8988T (cell line): ENCODE data around the gene CSF2.

Source experiments
- DNase-seq: peaks from one replicate; pipeline ENCODE4 v3.0.0; 2011

The CSF2 gene

DNA sequence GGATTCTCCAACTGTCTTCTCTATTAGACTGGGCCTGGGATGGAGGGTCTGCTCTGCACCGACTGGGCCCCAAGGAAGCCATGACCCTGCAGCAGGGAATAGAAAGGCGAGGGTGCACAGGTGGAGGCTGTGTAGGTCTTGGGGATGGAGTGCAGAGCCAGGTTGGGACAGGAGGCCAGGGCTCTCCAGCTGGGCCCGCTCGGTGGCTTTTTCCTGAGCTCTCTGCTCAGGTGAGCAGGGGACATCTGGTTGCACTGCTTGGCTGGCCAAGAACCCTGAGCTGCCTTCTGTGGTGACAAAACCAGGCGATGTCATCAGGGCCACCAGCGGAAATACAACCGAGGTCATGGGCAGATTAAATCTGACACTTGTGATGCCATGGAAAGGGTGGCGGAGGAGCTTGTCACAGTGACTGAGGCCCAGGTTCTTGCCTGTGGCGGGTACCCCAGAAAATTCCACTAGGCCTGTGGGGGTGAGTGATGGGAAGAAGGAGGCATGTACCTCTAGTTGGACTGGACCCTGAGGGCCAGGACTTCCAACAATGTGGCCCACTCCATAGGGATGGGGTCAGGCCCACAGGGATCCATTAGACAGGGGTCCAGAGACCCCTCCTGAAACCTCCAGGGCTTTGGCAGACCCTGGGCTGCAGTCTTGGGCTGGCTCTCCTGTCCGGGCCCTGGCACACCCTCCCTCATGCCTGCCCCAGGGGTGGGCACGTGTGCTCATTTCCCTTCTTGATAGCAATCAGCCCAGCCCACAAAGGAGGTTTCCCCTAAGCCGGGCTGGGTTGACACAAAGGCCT, 17.6 kb upstream of the CSF2 start:
- no peak for DNase-seq

DNA sequence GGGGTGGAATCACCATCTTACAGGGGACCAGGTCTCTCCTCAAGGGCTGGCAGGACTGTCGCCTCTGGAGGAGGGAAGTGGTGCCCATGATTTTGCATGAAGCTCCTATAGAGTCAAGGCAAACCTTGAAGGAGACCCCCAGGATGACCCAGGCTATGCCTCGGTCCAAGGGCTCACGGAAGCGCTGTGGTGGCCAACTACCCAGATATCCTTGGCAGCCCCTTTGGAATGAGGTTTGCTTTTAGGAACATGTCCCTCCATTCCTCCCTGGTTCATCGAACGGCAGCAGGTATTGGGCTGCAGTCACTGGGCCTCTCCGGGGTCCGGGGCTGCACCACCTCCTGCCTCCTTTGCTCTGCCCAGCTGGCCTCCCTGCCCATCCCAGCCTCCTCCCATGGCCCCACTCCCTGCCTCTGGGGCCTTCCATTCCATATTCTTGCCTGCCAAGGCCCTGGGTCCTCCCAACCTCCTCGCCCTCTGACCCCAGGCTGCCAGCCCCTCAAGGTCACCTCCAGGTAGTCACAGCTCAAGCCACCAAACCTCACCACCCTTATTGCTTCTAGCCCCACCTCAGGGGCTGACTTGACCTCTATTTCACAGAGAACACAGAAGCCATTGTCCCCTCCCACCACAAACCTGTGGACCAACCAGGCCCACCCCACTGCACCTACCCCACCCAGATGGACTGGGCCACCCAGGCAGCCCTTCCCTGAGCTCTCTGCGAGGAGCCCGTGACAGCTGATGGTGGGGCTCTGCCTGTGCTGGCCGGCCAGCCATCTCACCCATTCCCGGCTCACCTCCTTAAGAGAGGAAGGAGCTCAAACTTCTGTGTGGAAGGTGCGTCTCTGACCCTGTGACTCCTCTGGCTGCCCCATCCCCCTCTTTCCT, 16.7 kb upstream of the CSF2 start:
- DNase-seq, result no peak

DNA sequence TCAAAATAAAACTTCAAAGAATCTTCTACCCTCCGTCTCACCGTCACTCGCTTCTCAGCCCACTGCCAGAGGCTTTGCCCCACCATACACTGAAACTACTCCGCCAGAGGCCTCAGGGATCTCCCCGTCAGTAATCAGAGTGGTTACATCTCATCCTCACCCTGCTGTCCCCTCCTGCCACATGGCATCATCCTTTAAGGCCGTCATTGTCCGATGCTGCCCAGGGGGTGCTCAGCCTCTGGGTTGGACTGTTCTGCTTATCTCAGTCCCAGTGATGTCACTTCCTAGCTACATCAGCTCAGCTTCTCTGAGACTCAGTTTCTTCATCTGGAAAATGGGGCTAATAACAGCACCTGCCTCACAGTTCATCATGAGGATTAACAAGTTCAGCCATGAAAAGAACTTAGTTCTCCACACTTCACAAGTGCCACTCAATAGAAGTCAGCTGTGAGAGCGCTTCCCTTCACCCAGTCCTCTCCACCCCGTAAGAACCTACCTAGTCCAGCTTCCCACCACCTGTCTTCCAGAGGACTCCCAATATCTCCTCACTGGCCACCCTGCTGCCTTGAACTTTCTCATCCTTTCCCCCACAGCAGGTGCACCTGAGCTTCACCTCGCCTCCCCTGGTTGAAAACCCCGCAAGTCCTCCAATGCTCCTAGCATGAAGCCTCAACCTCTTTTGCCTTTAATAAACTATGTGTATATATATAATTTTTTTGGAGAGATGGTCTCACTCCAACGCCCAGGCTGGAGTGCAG, 15.9 kb upstream of the CSF2 start:
- no peak for DNase-seq

DNA sequence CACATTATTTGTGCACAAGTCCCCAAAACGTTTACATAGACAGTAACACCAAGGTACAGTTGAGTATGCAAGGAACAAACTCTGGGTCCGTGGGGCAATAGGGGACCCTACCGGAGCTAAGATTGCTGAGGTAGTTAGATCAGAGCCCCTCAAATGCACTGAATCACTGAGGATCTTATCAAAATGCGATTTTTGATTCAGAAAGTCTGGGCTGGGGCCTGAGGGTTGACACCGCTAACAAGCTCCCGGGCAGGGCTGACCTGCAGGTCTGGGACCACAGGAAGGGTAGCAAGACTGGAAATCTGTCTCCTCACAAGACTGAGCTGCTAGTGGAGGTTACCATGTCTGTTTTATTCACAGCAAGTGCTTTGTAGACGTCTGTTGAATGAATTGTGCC, 14.9 kb upstream of the CSF2 start:
- DNase-seq, result no peak

DNA sequence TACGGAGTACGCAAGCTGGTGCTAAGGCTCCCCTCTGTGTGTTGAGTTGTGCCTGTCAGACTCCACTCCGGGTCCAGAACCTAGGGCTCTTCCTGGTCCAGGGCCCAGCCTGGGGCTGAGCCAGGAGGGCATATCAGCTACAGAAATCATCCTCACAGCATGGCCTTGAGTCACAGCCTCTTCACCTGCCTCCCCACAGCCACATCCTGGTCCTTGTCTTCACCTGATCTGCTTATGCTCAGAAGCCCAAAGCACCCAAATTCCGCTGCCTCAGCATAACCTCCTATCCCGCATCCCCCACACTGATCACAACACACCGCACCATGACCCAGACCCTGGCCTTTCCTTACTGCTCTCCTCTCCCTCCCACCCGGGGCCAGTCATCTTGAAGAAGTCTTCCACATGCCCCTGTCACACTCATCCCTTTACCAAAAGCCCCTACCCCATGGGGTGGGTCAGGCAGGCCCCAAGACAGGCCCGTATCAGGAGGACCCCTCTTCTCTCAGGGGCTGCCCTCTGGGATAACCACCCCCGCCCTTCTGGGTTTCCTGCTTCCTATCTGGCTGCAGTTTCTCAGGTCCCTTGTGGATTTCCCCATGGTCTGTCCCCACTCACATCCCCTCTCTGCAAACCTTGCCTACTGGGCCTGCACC, 14.4 kb upstream of the CSF2 start:
- DNase-seq, result no peak

DNA sequence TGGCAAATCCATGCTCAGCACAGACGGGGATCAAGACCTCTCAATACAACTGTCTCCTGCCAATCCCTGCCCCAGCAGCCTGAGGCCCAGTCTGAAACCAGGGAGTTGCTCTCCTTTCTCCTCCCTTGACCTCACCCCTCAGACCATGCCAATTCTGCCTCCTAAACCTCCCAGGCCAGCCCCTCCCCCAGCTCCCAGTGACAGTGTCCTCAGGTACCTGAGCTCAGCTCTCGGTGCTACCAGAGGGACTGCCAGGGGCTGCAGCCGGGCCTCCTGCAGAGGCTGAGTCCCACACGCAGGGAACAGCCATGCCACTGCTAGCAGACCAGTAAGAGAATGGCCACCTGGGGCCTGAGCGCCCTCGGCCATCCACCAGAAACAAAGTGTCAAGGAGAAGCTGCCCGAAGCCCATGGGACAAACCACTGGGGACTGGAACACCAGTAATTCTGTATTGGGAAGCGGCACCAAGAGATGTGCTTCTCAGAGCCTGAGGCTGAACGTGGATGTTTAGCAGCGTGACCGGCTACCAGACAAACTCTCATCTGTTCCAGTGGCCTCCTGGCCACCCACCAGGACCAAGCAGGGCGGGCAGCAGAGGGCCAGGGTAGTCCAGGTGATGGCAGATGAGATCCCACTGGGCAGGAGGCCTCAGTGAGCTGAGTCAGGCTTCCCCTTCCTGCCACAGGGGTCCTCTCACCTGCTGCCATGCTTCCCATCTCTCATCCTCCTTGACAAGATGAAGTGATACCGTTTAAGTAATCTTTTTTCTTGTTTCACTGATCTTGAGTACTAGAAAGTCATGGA, 13.7 kb upstream of the CSF2 start:
- DNase-seq, result no peak

DNA sequence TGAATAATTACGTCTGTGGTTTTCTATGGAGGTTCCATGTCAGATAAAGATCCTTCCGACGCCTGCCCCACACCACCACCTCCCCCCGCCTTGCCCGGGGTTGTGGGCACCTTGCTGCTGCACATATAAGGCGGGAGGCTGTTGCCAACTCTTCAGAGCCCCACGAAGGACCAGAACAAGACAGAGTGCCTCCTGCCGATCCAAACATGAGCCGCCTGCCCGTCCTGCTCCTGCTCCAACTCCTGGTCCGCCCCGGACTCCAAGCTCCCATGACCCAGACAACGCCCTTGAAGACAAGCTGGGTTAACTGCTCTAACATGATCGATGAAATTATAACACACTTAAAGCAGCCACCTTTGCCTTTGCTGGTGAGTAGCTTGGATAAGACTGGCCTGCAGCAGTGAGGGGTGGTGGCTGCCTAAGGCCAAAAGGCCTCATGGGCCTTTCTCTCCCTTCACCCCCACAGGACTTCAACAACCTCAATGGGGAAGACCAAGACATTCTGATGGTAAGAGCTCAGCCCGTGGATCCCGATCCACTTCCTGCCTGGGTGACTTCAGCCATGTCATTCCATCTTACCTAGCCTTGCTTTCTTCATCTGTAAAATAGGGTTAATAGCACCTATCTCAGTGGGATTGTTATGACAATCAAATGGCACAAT, 13.0 kb upstream of the CSF2 start, which contains the start of gene IL3:
Gene IL3 (plus strand): TSS at position 155 of the 661 bp plus-strand sequence. CDS start 52 bp downstream, at position 207.
- no peak for DNase-seq

DNA sequence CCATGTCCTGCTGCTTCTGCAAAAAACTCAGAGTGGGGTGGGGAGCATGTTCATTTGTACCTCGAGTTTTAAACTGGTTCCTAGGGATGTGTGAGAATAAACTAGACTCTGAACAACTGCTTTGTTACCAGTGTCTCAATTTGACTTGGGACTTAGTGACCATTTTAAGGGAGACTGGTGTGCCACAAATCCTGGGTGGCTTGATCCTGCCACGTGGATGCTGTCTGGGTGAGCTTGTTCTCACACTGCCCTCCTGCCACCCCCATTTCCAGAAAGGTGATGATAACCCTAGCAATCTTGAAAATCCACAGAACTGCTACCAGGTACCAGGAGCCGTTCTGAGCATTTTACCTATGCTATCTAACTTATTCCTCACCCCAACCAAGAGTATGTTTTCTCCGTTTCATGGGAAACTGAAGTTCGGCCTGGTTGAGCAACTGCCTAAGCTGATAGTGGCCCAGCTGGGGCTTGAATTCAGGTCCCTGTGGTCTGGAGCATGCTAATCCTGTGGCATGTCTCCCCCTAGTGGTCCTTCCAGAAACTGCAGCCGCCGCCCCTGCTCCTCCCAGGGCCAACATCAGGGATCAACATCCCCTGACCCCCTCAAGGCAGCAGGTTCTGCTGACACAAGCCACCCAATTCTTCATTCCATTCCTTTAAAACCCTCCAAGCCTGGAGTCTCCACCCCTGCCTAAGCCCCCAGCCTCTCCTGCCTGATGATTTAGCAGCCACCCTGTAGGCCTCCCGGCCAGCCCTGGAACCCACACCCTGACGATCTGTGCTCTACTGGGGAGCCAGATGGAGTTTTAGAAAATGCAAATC, 10.3 kb upstream of the CSF2 start:
- DNase-seq, result peak; percentile 70

DNA sequence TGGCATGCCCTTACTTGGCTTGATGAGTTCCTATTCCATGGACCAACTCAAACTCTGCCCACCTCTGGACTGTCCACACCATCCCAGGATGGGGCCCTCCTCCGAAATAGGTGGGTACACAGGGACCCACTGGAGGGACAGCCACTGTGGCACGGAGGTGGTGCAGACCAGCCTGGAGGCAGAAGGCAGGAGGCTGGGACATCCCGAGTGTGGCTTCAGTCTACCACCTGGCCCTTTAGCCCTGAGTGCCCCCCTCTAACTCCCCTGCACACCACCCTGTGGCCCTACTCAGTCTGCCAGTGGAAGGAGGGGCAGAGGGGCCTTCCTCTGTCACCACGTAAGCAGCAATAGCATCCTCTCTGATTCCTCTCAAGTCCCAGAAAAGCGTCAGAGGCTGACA, 9.4 kb upstream of the CSF2 start:
- no peak for DNase-seq

DNA sequence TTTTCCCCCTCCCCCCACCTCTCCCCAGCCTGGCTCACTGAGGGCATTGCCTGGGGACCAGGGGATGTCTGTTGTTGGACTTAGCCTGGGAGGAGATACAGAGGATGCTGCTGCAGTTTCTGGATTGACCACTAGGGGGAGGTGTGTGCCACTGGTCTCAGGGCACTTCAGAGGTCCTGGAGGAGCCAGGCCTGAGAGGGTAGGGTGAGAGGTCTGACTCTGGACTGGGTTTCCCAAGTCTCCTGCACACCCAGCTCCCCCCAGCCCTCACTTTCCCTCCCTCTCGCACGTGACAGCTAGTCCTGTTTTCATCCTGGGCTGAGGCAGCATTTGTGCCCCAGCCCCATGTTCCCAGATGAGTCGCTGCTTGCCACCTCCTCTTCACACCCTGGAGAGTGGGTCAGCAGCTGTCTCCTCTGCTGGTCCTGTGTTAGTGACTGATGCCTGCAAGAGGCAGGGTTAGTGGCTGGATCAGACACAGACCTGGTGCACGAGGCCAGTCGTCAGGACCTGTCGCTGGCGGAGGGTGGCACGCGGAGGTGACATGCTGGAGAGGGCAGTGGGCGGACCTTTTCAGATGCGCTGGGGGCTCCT, 8.8 kb upstream of the CSF2 start:
- DNase-seq, result peak; percentile 81

DNA sequence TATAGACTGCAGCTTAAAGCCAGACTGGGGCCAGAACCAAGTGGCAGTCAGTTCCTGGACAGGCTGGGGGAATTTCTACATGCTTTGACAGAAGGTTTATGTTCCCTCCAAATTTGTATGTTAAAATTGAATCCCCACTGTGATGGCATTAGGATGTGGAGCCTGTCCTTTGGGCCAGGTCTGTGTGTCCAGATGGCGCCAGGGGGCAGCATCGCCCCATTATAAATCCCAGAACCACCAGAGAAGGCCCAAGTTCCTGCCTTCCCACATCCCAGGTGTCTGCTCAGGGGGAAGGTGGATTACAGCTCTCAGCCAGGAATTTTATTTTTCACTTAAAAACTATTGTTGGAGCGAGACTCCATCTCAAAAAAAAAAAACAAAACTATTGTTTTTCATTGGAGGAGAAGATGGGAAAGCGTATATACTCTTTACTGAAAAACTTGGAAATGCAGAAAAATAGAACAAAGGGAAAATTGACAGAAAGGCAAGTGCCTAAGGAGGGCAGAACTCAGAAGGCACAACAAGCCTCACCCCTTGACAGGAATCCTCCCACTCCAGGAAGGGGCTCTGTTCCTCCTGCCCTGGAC, 8.1 kb upstream of the CSF2 start:
- peak; percentile 72 for DNase-seq

DNA sequence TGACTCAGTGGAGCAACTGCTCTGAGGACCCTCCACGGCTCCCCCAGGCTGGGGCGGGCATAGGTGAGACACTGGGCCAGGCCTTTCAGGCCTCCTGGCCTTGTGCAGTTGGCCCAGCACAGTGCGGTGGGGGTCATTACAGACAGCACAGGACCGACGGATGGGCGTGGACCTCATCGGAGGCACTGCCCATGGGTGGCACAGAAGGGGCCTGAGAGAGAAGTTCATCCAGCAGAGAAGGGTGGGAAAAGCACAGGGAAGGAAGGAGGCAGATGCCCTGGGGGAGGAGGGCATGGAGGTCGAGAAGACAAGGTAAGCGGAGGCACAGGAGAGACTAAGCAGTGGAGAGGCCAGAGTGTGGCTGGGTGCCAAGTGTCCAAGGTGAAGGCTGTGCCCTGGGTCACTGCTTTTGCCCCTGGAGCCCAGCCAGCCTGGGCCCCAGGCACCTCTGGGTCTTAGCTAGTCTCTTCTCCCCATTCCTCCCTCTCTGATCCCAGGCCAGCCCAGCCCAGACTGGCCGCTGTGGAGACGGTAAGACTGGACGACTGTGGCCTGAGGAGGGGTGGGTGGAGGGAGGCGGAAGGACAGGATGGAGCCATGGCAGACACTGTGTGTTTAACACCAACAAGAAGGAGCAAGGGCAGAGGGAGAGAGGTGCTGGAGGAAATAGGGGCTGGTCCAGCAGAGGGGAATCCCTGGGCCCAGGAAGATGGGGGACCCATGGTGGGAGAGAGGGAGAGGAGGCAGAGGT, 7.5 kb upstream of the CSF2 start:
- no peak for DNase-seq

DNA sequence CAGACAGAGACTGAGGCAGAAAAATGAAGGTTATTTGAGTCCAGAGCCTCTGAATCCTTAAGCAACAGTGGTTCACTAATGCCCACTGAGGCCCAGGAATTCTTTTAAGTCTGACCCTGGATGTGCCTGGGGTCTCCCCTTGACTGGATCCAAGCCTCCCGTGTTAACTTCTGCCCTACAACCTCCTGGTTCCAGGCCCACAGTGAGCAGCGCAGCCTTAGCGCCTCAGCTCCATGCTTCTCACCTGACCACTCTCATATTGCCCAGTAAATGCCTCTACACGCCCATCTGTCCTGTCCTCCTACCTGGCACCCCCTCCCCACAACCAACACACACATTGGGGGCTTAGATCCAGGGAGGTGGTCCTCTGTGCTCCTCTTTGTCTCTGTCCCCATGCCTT, 6.7 kb upstream of the CSF2 start:
- DNase-seq, result no peak

DNA sequence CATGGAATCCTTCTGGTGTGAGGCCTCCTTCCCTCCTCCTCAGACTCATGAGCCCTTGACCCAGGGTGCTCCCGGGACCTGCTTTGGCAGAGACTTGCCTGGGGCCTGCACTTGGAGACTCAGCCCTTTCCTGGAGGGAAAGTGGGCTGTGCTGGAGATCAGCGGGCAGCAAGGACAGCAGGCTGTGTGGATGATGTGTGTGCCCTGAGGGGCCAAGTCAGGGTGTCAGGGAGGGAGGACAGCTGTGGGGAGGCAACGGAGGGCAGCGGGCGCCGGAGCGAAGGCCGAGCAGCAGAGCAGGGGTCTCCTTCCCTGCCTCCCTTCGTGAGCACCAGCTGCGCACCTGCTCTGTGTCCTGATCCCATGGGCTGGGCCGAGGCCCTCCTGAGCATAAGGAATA, 6.1 kb upstream of the CSF2 start:
- no peak for DNase-seq

DNA sequence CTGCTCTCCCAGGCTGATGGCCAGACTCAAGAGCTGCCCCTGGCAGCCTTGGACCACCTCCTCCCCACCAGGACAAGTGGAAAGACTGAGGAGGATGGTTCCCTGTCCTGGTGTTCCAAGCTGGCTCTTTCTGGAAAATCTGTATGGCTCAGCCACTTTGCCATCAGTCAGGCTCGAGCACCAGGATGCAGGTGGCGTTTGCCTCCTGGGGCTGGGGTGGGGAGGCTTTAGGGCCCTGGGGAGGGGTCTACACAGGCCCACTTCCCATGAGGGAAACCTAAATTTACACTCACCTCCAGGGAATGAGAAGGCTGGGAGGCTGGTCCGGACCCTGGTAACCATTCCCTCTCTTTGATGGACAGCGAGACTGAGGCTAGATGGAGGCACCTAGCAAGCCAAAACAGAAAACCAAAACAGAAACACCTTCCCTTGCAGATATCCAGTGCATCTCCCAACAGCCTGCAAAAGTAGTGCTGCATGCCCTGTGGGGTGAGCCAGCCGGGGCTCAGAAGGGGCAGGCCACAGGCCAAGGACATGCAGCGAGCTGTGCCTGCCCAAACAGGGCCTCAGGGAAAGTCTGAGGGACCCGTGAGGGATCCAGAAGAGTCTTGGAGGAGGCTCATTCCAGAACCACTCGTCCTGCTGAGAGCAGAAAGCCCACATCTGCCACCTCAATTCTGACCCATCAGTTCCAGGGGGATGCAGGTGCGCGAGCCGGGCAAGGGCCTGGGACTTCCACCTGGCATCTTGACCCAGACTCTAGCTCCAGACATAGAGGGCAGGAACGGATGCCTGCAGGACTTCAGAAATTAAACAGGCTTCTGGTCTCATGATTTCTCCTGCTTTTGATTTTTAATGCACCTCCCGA, 5.4 kb upstream of the CSF2 start:
- no peak for DNase-seq

DNA sequence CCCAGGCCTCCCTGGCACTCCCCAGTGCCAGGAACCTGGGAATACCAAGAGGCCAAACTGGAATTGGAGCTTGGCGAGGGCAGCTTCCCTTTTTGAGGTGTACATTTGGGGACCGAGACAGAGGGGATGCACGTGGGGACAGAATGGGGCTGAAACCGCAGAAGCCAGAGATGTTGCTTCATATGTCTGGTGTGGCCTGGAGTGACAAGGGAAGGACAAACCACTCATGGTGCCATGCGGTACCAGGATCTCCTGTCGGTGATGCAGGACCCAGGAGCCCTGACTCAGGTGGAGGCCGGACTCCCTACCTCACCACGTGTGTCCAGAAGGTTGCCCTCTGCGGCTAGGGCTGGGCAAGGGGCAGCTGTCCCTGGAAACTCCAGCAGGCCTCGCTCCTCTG, 4.0 kb upstream of the CSF2 start:
- DNase-seq, result no peak

DNA sequence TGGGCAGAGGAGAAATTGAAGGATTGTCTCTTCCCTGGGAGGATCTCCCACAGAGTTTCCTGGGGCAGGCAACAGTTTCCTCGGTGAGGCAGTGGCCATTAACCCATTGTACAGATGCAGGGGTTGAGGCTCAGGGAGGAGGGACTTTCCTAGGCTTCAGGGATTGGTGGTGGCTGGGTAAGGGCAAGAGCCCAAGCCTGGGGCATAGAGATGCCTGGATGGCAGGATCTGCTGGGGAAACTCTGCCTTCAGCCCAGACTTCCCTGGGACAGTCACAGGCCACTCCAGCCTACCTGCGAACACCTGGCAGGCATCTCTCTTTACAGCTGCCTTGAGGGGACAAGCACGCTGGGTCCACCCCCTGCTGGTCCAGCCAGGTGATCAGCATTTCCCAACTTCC, 3.6 kb upstream of the CSF2 start:
- DNase-seq, result no peak
